GM19463 (cell line): ENCODE measurements around the gene ZNF407.

Experiments used
- ATAC-seq: cut with Tn5 transposase; IDR thresholded peaks from one replicate; pipeline ENCODE4 v1.9.1; 2021; ENCODE audit warnings: mild to moderate bottlenecking, moderate library complexity; ENCODE audit not compliant: unreplicated experiment

ZNF407 gene

GRCh38 chr18:74819433-74820059, 221.9 kb downstream of the ZNF407 start:
- ATAC-seq = no peak

GRCh38 chr18:74820160-74820780, 222.6 kb downstream of the ZNF407 start:
- no peak for ATAC-seq

- ATAC-seq = no peak
Observed at GRCh38 chr18:74825460-74825859, 227.8 kb downstream of the ZNF407 start.

GRCh38 chr18:74826572-74826971, 228.9 kb downstream of the ZNF407 start:
- ATAC-seq = no peak

- ATAC-seq = no peak
Observed at GRCh38 chr18:74828200-74828599, 230.5 kb downstream of the ZNF407 start.

GRCh38 chr18:74831571-74832250, 234.0 kb downstream of the ZNF407 start:
- no peak for ATAC-seq

GRCh38 chr18:74832381-74832780, 234.7 kb downstream of the ZNF407 start:
- no peak for ATAC-seq

GRCh38 chr18:74832999-74833398, 235.3 kb downstream of the ZNF407 start:
- no peak for ATAC-seq

GRCh38 chr18:74834424-74835309, 237.0 kb downstream of the ZNF407 start:
- ATAC-seq = no peak

- ATAC-seq = no peak
Observed at GRCh38 chr18:74836296-74837139, 238.8 kb downstream of the ZNF407 start.

- ATAC-seq = no peak
Observed at GRCh38 chr18:74840492-74841167, 243.0 kb downstream of the ZNF407 start.

- ATAC-seq = no peak
Observed at GRCh38 chr18:74841248-74841647, 243.6 kb downstream of the ZNF407 start.

GRCh38 chr18:74849301-74849700, 251.6 kb downstream of the ZNF407 start:
- ATAC-seq = no peak

- ATAC-seq = no peak
Observed at GRCh38 chr18:74856434-74856833, 258.8 kb downstream of the ZNF407 start.

GRCh38 chr18:74856928-74857327, 259.3 kb downstream of the ZNF407 start:
- no peak for ATAC-seq

GRCh38 chr18:74857901-74858300, 260.2 kb downstream of the ZNF407 start:
- ATAC-seq = no peak

- no peak for ATAC-seq
Observed at GRCh38 chr18:74861154-74861553, 263.5 kb downstream of the ZNF407 start.

GRCh38 chr18:74862094-74862493, 264.4 kb downstream of the ZNF407 start:
- no peak for ATAC-seq

- ATAC-seq = no peak
Observed at GRCh38 chr18:74866577-74866976, 268.9 kb downstream of the ZNF407 start.

GRCh38 chr18:74868461-74868860, 270.8 kb downstream of the ZNF407 start:
- no peak for ATAC-seq
